HepG2 (cell line): Measurements from ENCODE around the gene PPP1R13L. TPM values are rescaled to one million over a fixed set of nuclear protein-coding genes. Genes with fewer than 3 reads are reported as not detected.
A peak's percentile ranks its signal among the peaks of the same experiment; 100 is the strongest.

Experiments used
- AHDC1 ChIP-seq: sonication (generic); formaldehyde crosslinking; IDR thresholded peaks from 2 replicates; pipeline ENCODE4 v1.5.1; 2020; ENCODE audit warnings: mild to moderate bottlenecking, missing genetic modification reagents, borderline replicate concordance
- ATF1 ChIP-seq: IDR thresholded peaks from 2 replicates; pipeline ENCODE4 v1.6.1; 2016; ENCODE audit warnings: mild to moderate bottlenecking, control low read depth
- FOSL2 ChIP-seq: sonication (generic); formaldehyde crosslinking; IDR thresholded peaks from 2 replicates; pipeline ENCODE4 v1.4.0; 2020; ENCODE audit warnings: missing genetic modification reagents
- HCFC1 ChIP-seq: fragments of 150-350 bp; IDR thresholded peaks from 2 replicates; pipeline ENCODE4 v1.6.1; 2014; ENCODE audit warnings: low read depth, low read length
- HIVEP1 ChIP-seq: sonication (generic); formaldehyde crosslinking; IDR thresholded peaks from 2 replicates; pipeline ENCODE4 v1.4.0; 2020; ENCODE audit warnings: mild to moderate bottlenecking, missing genetic modification reagents
- KLF6 ChIP-seq: IDR thresholded peaks from 2 replicates; pipeline ENCODE4 v1.8.0; 2016; ENCODE audit warnings: missing biosample characterization, missing genetic modification reagents
- MIER3 ChIP-seq: IDR thresholded peaks from 2 replicates; pipeline ENCODE4 v1.6.1; 2016; ENCODE audit warnings: missing compliant biosample characterization, borderline replicate concordance
- NCOA1 ChIP-seq: sonication (generic); formaldehyde crosslinking; IDR thresholded peaks from 2 replicates; pipeline ENCODE4 v1.9.0; 2021; ENCODE audit warnings: missing genetic modification reagents
- POGK ChIP-seq: sonication (generic); formaldehyde crosslinking; conservative IDR thresholded peaks from 2 replicates; pipeline ENCODE4 v1.8.0; 2022; ENCODE audit warnings: mild to moderate bottlenecking, moderate library complexity, missing genetic modification reagents
- POLR2A ChIP-seq, 2 experiments: IDR thresholded peaks; 2 replicates each; pipeline ENCODE4 v1.6.1; 2011; ENCODE audit warnings: low read depth in 2 of 2, low read length in 2 of 2, mild to moderate bottlenecking in 1 of 2, moderate library complexity in 1 of 2; ENCODE audit not compliant: insufficient read depth in 1 of 2
- RBAK ChIP-seq: sonication (generic); formaldehyde crosslinking; IDR thresholded peaks from 2 replicates; pipeline ENCODE4 v1.5.1; 2020; ENCODE audit warnings: mild to moderate bottlenecking, missing genetic modification reagents
- SRF ChIP-seq: IDR thresholded peaks from 2 replicates; pipeline ENCODE4 v1.6.1; 2011; ENCODE audit warnings: mild to moderate bottlenecking, low read depth, low read length, moderate library complexity
- SUZ12 ChIP-seq: fragments of 150-350 bp; IDR thresholded peaks from 2 replicates; pipeline ENCODE4 v1.6.1; 2014; ENCODE audit warnings: low read depth, low read length
- ZBTB1 ChIP-seq: sonication (generic); formaldehyde crosslinking; IDR thresholded peaks from 2 replicates; pipeline ENCODE4 v1.4.0; 2020; ENCODE audit warnings: missing genetic modification reagents, borderline replicate concordance
- ZBTB26 ChIP-seq: IDR thresholded peaks from 2 replicates; pipeline ENCODE4 v1.6.1; 2016; ENCODE audit warnings: missing compliant biosample characterization, missing genetic modification reagents, borderline replicate concordance
- ZNF121 ChIP-seq: sonication (generic); formaldehyde crosslinking; IDR thresholded peaks from 2 replicates; pipeline ENCODE4 v1.5.0; 2020; ENCODE audit warnings: mild to moderate bottlenecking, missing genetic modification reagents
- ZNF160 ChIP-seq: sonication (generic); formaldehyde crosslinking; IDR thresholded peaks from 2 replicates; pipeline ENCODE4 v1.8.0; 2022; ENCODE audit warnings: mild to moderate bottlenecking, inconsistent platforms, missing genetic modification reagents
- ZNF350 ChIP-seq: sonication (generic); formaldehyde crosslinking; IDR thresholded peaks from 2 replicates; pipeline ENCODE4 v1.4.0; 2020; ENCODE audit warnings: mild to moderate bottlenecking, low read depth, missing genetic modification reagents, borderline replicate concordance
- ZNF629 ChIP-seq: sonication (generic); formaldehyde crosslinking; conservative IDR thresholded peaks from 2 replicates; pipeline ENCODE4 v1.5.0; 2020; ENCODE audit warnings: missing genetic modification reagents
- polyA plus RNA-seq, 8 experiments: library from polyadenylated mRNA; depleted of rRNA in 3 of 8; stranded (reverse) in 7 of 8; unstranded in 1 of 8; fragments of >200 nt; fragmentation: Illumina TruSeq in 4 of 8; extraction: Trizol in 4 of 8; gene quantifications; 2 replicates each; pipeline versions ENCODE4 v1.2.1 to v1.2.3, GENCODE V29; 2011 to 2016; ENCODE audit warnings: low read depth in 4 of 8, missing spikeins in 1 of 8, mixed read lengths in 1 of 8; ENCODE audit not compliant: insufficient read depth in 1 of 8
- total RNA-seq, 5 experiments: library from RNA; depleted of rRNA; stranded (reverse); fragments of >200 nt; fragmentation: Illumina TruSeq; extraction: Trizol; gene quantifications; 2 replicates each; pipeline ENCODE4 v1.2.3, GENCODE V29; 2016; ENCODE audit warnings: low read depth in 1 of 5

PPP1R13L gene
- total and polyA plus RNA-seq, 2 of the 13 experiments (the other 11 are each of a cell fraction or from before 2014, with no cell fraction given) = 1.3 to 6.6 TPM

- TF ChIP-seq AHDC1 (CRISPR knock-in tag) = 0 out of 2 replicates have a peak, but pooled peaks have one; percentile 31
- no peak for TF ChIP-seq ZBTB1
- no peak for TF ChIP-seq NCOA1 (CRISPR knock-in tag)
- peak; percentile 48 to 76; a peak in 2 of 4 replicates for TF ChIP-seq POLR2A (IDR thresholded peaks at IDR 0.05; ENCODE audit: insufficient read depth in 1 of 2, low read depth in 2 of 2, low read length in 2 of 2)
- peak; percentile 9; the same call in 1 of the 2 replicates for TF ChIP-seq ZNF350
- peak; percentile 93 for TF ChIP-seq SUZ12
- no peak for TF ChIP-seq ZBTB26 (CRISPR knock-in tag)
- TF ChIP-seq ZNF121 (CRISPR knock-in tag) = peak; percentile 58
- peak; percentile 36; the same call in 1 of the 2 replicates for TF ChIP-seq ZNF629
- TF ChIP-seq SRF = no peak
- TF ChIP-seq HIVEP1 (CRISPR knock-in tag) = peak; percentile 63; the same call in 1 of the 2 replicates
- peak; percentile 75 for TF ChIP-seq ATF1 (CRISPR knock-in tag)
- TF ChIP-seq MIER3 = peak; percentile 10; the same call in 1 of the 2 replicates
- no peak for TF ChIP-seq POGK
- peak; percentile 92 for TF ChIP-seq HCFC1
- peak; percentile 84 for TF ChIP-seq FOSL2 (CRISPR knock-in tag)
- TF ChIP-seq RBAK (CRISPR knock-in tag) = no peak
- 0 out of 2 replicates have a peak, but pooled peaks have one; percentile 28 for TF ChIP-seq ZNF160 (CRISPR knock-in tag)
- TF ChIP-seq KLF6 = 0 out of 2 replicates have a peak, but pooled peaks have one; percentile 12
These were observed 761 bp upstream of the PPP1R13L start (continued) for GRCh38 chr19:45405435-45406225.
